Measurements from ENCODE around the gene GEMIN2.
"Not testable (repeated sequence)": the region's sequence is repeated elsewhere in the genome, so short reads cannot be mapped to it uniquely, and the experiment has no call there.

The GEMIN2 gene

GRCh38 chr14:39102265-39102968 is 11.7 kb upstream of the GEMIN2 start:
- DNase-seq (ENCODE audit: low spot score) = peak; percentile 71
- H3K27ac ChIP-seq = peak overlapping the region; percentile 99 to 100
- TF ChIP-seq, protein P1, sequence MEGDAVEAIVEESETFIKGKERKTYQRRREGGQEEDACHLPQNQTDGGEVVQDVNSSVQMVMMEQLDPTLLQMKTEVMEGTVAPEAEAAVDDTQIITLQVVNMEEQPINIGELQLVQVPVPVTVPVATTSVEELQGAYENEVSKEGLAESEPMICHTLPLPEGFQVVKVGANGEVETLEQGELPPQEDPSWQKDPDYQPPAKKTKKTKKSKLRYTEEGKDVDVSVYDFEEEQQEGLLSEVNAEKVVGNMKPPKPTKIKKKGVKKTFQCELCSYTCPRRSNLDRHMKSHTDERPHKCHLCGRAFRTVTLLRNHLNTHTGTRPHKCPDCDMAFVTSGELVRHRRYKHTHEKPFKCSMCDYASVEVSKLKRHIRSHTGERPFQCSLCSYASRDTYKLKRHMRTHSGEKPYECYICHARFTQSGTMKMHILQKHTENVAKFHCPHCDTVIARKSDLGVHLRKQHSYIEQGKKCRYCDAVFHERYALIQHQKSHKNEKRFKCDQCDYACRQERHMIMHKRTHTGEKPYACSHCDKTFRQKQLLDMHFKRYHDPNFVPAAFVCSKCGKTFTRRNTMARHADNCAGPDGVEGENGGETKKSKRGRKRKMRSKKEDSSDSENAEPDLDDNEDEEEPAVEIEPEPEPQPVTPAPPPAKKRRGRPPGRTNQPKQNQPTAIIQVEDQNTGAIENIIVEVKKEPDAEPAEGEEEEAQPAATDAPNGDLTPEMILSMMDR (IDR thresholded peaks at IDR 0.05) = no peak
- peak overlapping the region; percentile 100 for H3K4me3 ChIP-seq

DNA sequence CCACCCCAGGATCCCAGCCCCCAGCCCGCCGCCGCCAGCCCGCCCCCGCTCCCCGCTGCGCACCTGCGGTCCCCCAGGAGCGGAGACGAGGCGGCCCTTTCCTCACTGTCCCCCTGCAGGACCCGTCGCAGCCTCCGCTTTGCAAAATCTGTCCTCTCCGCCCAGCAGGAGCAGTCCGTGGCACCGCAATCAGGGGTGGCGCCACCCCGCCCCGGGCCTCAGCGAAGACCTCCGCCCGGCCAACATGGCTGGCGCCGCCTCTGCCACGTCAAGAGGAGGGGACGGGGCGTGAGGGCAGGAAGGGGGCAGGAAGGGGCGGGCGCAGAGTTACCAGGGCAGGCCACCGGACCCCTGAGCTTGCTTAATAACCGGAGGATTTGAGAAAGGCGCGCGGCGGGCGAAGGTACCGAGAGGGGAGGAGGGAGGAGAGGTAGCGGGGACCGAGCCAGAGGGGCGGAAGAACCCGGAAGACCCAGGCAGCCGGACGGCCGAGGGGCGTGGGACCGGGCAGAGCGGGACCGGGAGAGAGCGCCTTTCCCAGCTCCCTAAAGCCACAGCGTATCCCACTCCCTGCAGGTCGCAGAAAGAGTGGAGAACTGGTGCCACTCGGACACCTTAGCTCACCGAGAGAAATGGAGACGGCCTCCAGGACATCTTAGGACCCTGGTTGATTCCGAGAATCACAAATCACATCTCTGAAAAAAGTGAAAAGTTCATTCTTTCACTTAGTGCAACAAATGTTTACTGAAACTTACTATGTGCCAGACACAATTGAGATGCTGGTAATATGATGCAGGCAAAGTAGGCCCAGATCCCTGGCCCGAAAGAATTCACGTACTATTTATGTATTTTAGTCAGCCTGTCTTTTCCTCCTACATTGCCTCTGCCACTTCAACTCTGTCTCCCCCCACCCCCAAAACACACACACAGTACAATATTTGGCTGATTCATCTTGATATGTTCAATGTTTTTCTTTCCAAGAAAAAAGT is 10.9 kb upstream of the GEMIN2 start, which contains the start of gene SEC23A:
Gene SEC23A (minus strand): TSS at position 267 of the 989 bp plus-strand sequence. CDS start 7,117 bp downstream, outside the sequence.
- TF ChIP-seq, protein P1 (IDR thresholded peaks at IDR 0.05) = no peak
- Histone ChIP-seq H3K4me3 (peak within 1 kb of the TSS; percentile 100), H3K27ac (peak within 1 kb of the TSS; percentile 99 to 100)
- DNase-seq (ENCODE audit: low spot score) = peak; percentile 94

DNA sequence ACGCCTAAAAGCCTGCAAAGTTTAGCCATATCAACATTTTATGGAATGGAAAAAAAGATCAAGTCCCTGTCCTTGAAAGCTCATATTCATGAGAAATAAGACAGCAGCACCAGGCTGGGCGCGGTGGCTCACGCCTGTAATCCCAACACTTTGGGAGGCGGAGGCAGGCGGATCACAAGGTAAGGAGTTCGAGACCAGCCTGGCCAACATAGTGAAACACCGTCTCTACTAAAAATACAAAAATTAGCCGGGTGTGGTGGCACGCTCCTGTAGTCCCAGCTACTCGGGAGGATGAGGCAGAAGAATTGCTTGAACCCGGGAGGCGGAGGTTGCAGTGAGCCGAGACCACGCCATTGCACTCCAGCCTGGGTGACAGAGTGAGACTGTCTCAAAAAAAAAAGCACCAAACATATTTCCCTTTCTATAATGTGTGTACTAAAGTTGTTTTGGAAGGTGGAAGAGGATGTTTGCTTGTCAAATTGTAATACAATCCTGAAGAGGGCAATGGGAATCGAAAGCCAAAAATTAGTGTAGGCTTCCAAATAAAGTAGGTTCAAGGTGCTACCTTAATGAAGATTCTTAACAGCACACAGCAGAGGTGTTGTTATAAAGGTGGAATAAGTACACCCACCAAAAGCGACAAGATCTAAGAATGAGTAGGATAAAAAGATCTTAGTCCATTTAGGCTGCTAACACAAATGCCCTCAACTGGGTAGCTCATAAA is 9.9 kb upstream of the GEMIN2 start:
- Histone ChIP-seq H3K27ac (peak overlapping the region; percentile 99 to 100), H3K4me3 (peak overlapping the region; percentile 100)
- not testable (repeated sequence) for DNase-seq (ENCODE audit: low spot score)

DNA sequence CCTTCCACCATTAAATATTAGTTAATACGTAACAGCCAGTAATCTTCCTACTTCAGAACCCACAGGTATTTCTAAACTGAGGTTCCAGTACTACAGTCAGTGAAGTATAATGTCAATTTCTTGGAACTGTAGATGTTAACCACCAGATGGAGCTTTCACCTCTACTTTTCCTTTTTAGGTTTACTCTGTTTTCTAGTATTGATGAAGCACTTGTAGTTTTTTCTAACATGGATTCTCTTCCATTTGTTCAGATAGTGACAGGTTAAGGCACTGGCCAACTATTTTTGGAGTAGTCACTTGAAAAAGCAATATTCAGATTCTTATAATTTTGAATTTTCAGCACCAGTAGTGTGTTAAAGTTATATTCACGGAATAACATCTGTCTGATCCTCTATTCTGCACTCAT is 6.5 kb upstream of the GEMIN2 start:
- no peak overlapping the region for H3K27ac ChIP-seq
- no peak for DNase-seq (ENCODE audit: low spot score)
- no peak overlapping the region for H3K4me3 ChIP-seq
- TF ChIP-seq, protein P1 (IDR thresholded peaks at IDR 0.05) = no peak

GRCh38 chr14:39108791-39109190 is 5.3 kb upstream of the GEMIN2 start:
- no peak for DNase-seq (ENCODE audit: low spot score)
- TF ChIP-seq, protein P1 (IDR thresholded peaks at IDR 0.05) = no peak
- Histone ChIP-seq H3K4me3 (no peak overlapping the region), H3K27ac (no peak overlapping the region)

DNA sequence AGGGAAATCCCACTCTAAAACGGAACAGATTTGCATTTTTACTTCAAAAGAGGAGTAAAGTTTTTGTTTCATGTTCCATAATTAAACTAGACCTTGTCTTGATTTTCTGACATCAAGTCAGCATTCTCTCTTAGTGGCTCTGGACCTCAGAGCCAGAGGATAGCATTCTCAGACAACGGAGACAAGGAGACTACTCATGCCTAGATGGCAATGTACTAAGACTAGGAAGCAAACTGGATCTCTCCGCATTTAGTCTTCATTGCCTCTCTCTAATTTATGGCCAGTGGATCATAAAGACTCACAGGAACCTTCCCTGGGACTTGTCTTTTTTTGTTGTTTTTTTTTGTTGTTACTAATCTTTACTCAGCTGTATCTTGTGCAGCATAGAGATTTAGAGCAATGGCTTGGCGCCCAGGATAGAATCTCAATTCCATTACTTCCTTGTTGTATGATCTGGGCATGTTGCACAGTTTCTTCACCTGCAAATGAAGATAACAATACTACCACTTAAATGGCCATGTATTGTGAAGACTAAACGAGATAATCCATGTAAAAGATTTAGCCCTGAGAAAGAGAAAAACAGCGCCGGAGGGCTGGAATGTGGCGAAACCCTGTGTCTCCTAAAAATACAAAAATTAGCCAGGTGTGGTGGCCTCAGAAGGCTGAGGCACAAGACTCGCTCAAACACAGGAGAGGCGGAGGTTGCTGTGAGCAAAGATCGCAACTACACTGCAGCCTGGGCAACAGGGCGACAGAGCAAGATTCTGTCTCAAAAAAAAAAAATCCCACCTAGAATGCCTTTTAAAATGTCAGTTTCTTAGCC is 4.0 kb upstream of the GEMIN2 start:
- TF ChIP-seq, protein P1 (IDR thresholded peaks at IDR 0.05) = no peak
- Histone ChIP-seq H3K4me3 (peak overlapping the region; percentile 28), H3K27ac (no peak overlapping the region)
- no peak for DNase-seq (ENCODE audit: low spot score)
